ENCODE data around the gene KCTD3.

The KCTD3 gene

DNA sequence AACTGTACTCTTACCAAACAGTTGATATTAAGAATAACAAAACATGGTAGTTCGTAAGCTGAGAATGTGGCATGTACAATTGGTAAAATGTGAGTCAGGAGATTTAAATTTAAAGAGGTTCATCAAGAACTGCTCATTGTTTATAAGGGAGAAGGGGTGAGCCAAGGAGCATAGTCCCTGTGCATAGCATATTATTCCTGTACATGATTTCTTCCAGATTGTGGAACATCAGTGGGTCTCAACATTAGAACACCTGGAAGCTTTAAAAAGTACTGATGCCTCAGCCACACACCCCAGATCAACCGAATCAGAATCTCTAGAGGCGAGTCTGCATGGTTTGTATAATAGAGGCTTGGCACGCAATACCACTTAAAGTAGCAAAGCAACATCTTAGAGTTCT lies 56.1 kb downstream of the KCTD3 start:
- no peak for DNase-seq (ENCODE audit: low read depth, low spot score)
- peaks cover 19% of the 10 kb centered on the region for H3K36me3 ChIP-seq (ENCODE audit: insufficient read depth, low read length)
- no peak overlapping the region for H3K9ac ChIP-seq (ENCODE audit: insufficient read length)
- no peaks in the 10 kb centered on the region for H3K9me3 ChIP-seq (ENCODE audit: low read depth, low read length)
- TF ChIP-seq POLR2AphosphoS5 (IDR thresholded peaks at IDR 0.05; ENCODE audit: borderline replicate concordance, low read depth, low read length) (no peak), FOXP2 (optimal IDR thresholded peaks at IDR 0.05; ENCODE audit: control extremely low read depth, extremely low read length, insufficient read depth) (no peak), EZH2 (IDR thresholded peaks at IDR 0.05) (no peak)
- no peak overlapping the region for H3K4me3 ChIP-seq
- no peak overlapping the region for H3K27ac ChIP-seq

- no peaks in the 10 kb centered on the region for H3K9me3 ChIP-seq (ENCODE audit: low read depth, low read length)
- DNase-seq (ENCODE audit: low read depth, low spot score) = no peak
- no peak for TF ChIP-seq POLR2AphosphoS5 (IDR thresholded peaks at IDR 0.05; ENCODE audit: borderline replicate concordance, low read depth, low read length)
- TF ChIP-seq EZH2 (IDR thresholded peaks at IDR 0.05) = no peak
- no peak for TF ChIP-seq FOXP2 (optimal IDR thresholded peaks at IDR 0.05; ENCODE audit: control extremely low read depth, extremely low read length, insufficient read depth)
- H3K4me3 ChIP-seq = no peak overlapping the region
- H3K36me3 ChIP-seq (ENCODE audit: insufficient read depth, low read length) = 0 out of 2 replicates have a peak, but pooled peaks cover 2% of the 10 kb centered on the region
- H3K9ac ChIP-seq (ENCODE audit: insufficient read length) = no peak overlapping the region
- H3K27ac ChIP-seq = no peak overlapping the region
These were observed 58.8 kb downstream of the KCTD3 start for GRCh38 chr1:215625949-215626348.

GRCh38 chr1:215631040-215631439 lies 63.9 kb downstream of the KCTD3 start:
- no peak for DNase-seq (ENCODE audit: low read depth, low spot score)
- Histone ChIP-seq H3K9ac (ENCODE audit: insufficient read length) (no peak overlapping the region), H3K9me3 (ENCODE audit: low read depth, low read length) (no peaks in the 10 kb centered on the region), H3K4me3 (no peak overlapping the region), H3K36me3 (ENCODE audit: insufficient read depth, low read length) (no peaks in the 10 kb centered on the region), H3K27ac (no peak overlapping the region)
- no peak for TF ChIP-seq POLR2AphosphoS5 (IDR thresholded peaks at IDR 0.05; ENCODE audit: borderline replicate concordance, low read depth, low read length)
- no peak for TF ChIP-seq EZH2 (IDR thresholded peaks at IDR 0.05)
- no peak for TF ChIP-seq FOXP2 (optimal IDR thresholded peaks at IDR 0.05; ENCODE audit: control extremely low read depth, extremely low read length, insufficient read depth)

GRCh38 chr1:215631489-215631888 lies 64.4 kb downstream of the KCTD3 start:
- no peak overlapping the region for H3K4me3 ChIP-seq
- H3K36me3 ChIP-seq (ENCODE audit: insufficient read depth, low read length) = no peaks in the 10 kb centered on the region
- no peak overlapping the region for H3K27ac ChIP-seq
- DNase-seq (ENCODE audit: low read depth, low spot score) = no peak
- no peaks in the 10 kb centered on the region for H3K9me3 ChIP-seq (ENCODE audit: low read depth, low read length)
- no peak for TF ChIP-seq EZH2 (IDR thresholded peaks at IDR 0.05)
- no peak for TF ChIP-seq POLR2AphosphoS5 (IDR thresholded peaks at IDR 0.05; ENCODE audit: borderline replicate concordance, low read depth, low read length)
- TF ChIP-seq FOXP2 (optimal IDR thresholded peaks at IDR 0.05; ENCODE audit: control extremely low read depth, extremely low read length, insufficient read depth) = no peak
- no peak overlapping the region for H3K9ac ChIP-seq (ENCODE audit: insufficient read length)

GRCh38 chr1:215635827-215636226 lies 68.7 kb downstream of the KCTD3 start:
- no peak for TF ChIP-seq POLR2AphosphoS5 (IDR thresholded peaks at IDR 0.05; ENCODE audit: borderline replicate concordance, low read depth, low read length)
- no peak for TF ChIP-seq FOXP2 (optimal IDR thresholded peaks at IDR 0.05; ENCODE audit: control extremely low read depth, extremely low read length, insufficient read depth)
- TF ChIP-seq EZH2 (IDR thresholded peaks at IDR 0.05) = no peak
- H3K36me3 ChIP-seq (ENCODE audit: insufficient read depth, low read length) = no peaks in the 10 kb centered on the region
- H3K27ac ChIP-seq = peak overlapping the region; percentile 81
- H3K9me3 ChIP-seq (ENCODE audit: low read depth, low read length) = no peaks in the 10 kb centered on the region
- H3K4me3 ChIP-seq = peak overlapping the region; percentile 69; the same call in 1 of the 2 replicates
- peak overlapping the region; percentile 4 for H3K9ac ChIP-seq (ENCODE audit: insufficient read length)
- DNase-seq (ENCODE audit: low read depth, low spot score) = no peak

GRCh38 chr1:215636258-215636965 lies 69.3 kb downstream of the KCTD3 start:
- DNase-seq (ENCODE audit: low read depth, low spot score) = peak; percentile 70
- peak overlapping the region; percentile 81 for H3K27ac ChIP-seq
- peak overlapping the region; percentile 69 for H3K4me3 ChIP-seq
- TF ChIP-seq EZH2 (IDR thresholded peaks at IDR 0.05) = no peak
- no peak for TF ChIP-seq POLR2AphosphoS5 (IDR thresholded peaks at IDR 0.05; ENCODE audit: borderline replicate concordance, low read depth, low read length)
- TF ChIP-seq FOXP2 (optimal IDR thresholded peaks at IDR 0.05; ENCODE audit: control extremely low read depth, extremely low read length, insufficient read depth) = no peak
- H3K9me3 ChIP-seq (ENCODE audit: low read depth, low read length) = no peaks in the 10 kb centered on the region
- H3K36me3 ChIP-seq (ENCODE audit: insufficient read depth, low read length) = no peaks in the 10 kb centered on the region
- H3K9ac ChIP-seq (ENCODE audit: insufficient read length) = peak overlapping the region; percentile 4

DNA sequence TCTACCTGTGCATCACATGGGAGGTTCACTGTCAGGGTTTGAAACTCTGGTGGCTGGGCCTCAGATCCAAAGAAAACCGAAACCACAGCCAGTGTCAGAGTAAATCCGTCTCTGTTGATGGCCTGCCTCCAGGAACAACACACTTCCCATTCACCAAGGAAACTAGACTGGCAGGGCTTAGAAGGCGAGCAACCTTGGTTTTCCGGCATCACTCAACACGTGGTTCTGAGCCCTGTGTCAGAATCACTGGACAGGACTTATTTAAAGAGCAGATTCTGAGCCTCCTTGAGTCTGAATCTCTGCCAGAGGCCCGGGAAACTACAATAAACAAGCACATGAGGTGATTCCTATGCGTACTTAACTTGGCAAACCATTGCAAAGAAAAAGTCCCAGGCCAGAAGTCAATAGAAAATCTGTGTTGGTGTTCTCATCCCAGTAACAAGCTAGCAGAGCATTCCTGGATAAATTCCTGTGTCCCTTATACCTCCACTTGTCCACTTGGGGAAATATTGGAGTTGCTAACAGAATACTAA lies 70.0 kb downstream of the KCTD3 start:
- H3K4me3 ChIP-seq = peak overlapping the region; percentile 69
- no peaks in the 10 kb centered on the region for H3K36me3 ChIP-seq (ENCODE audit: insufficient read depth, low read length)
- no peaks in the 10 kb centered on the region for H3K9me3 ChIP-seq (ENCODE audit: low read depth, low read length)
- no peak overlapping the region for H3K9ac ChIP-seq (ENCODE audit: insufficient read length)
- DNase-seq (ENCODE audit: low read depth, low spot score) = no peak
- no peak for TF ChIP-seq POLR2AphosphoS5 (IDR thresholded peaks at IDR 0.05; ENCODE audit: borderline replicate concordance, low read depth, low read length)
- TF ChIP-seq EZH2 (IDR thresholded peaks at IDR 0.05) = no peak
- TF ChIP-seq FOXP2 (optimal IDR thresholded peaks at IDR 0.05; ENCODE audit: control extremely low read depth, extremely low read length, insufficient read depth) = no peak
- H3K27ac ChIP-seq = peak overlapping the region; percentile 43

GRCh38 chr1:215640429-215641148 lies 73.5 kb downstream of the KCTD3 start:
- Histone ChIP-seq H3K9ac (ENCODE audit: insufficient read length) (no peak overlapping the region), H3K4me3 (no peak overlapping the region), H3K9me3 (ENCODE audit: low read depth, low read length) (no peaks in the 10 kb centered on the region), H3K36me3 (ENCODE audit: insufficient read depth, low read length) (no peaks in the 10 kb centered on the region), H3K27ac (no peak overlapping the region)
- TF ChIP-seq POLR2AphosphoS5 (IDR thresholded peaks at IDR 0.05; ENCODE audit: borderline replicate concordance, low read depth, low read length) (no peak), EZH2 (IDR thresholded peaks at IDR 0.05) (no peak), FOXP2 (optimal IDR thresholded peaks at IDR 0.05; ENCODE audit: control extremely low read depth, extremely low read length, insufficient read depth) (no peak)
- no peak for DNase-seq (ENCODE audit: low read depth, low spot score)

Measured in SK-N-MC (cell line).